Prostate gland (tissue), 2 donors: ENCODE data around the gene EVC.

Experiments
- CTCF ChIP-seq, 4 experiments: fragments of 200-600 bp in 2 of 4; fragments of 450-650 bp in 2 of 4; sonication (generic) in 2 of 4; IDR thresholded peaks; 1 replicate in 3 of 4; 2 replicates in 1 of 4; pipeline ENCODE4 v1.5.1; 2016 to 2019; ENCODE audit warnings: antibody characterized with exemption in 4 of 4, mild to moderate bottlenecking in 2 of 4, moderate library complexity in 2 of 4
- POLR2AphosphoS5 ChIP-seq: sonication (generic); formaldehyde crosslinking; IDR thresholded peaks from one replicate; pipeline ENCODE4 v1.6.1; 2017; ENCODE audit warnings: antibody characterized with exemption

- TF ChIP-seq POLR2AphosphoS5: no peak
- TF ChIP-seq CTCF (IDR thresholded peaks at IDR 0.05): no peak
Measured at GRCh38 chr4:5810770-5811430, 99.9 kb downstream of the EVC start.
